Gastroesophageal sphincter (tissue), 3 donors: ENCODE measurements around the gene SACM1L.

ENCODE experiments used
- CTCF ChIP-seq, 4 experiments: fragments of 200-600 bp in 2 of 4; fragments of 450-650 bp in 2 of 4; sonication (generic) in 1 of 4; IDR thresholded peaks; one replicate each; pipeline ENCODE4 v1.5.1; 2017 to 2019; ENCODE audit warnings: antibody characterized with exemption in 4 of 4, mild to moderate bottlenecking in 2 of 4, moderate library complexity in 2 of 4
- POLR2A ChIP-seq, 2 donors: fragments of 450-650 bp; IDR thresholded peaks; one replicate each; pipeline ENCODE4 v1.6.1; 2017; ENCODE audit warnings: antibody characterized with exemption in 2 of 2, mild to moderate bottlenecking in 2 of 2, moderate library complexity in 1 of 2
- POLR2AphosphoS5 ChIP-seq: sonication (generic); formaldehyde crosslinking; IDR thresholded peaks from one replicate; pipeline ENCODE4 v1.6.1; 2017; ENCODE audit warnings: antibody characterized with exemption

GRCh38 chr3:45792036-45792435 lies 102.8 kb downstream of the SACM1L start:
- TF ChIP-seq CTCF (IDR thresholded peaks at IDR 0.05), result no peak
- no peak for TF ChIP-seq POLR2A (IDR thresholded peaks at IDR 0.05)
- no peak for TF ChIP-seq POLR2AphosphoS5
